Astrocyte of the cerebellum (primary cell): ENCODE results near the gene SIRT2.
"Not testable (repeated sequence)": the region's sequence is repeated elsewhere in the genome, so short reads cannot be mapped to it uniquely, and the experiment has no call there.

Experiments used
- DNase-seq: peaks from one replicate; pipeline ENCODE4 v3.0.0-alpha.2; 2011; ENCODE audit warnings: low read depth
- H3K4me3 ChIP-seq: 2 replicates; pipeline ENCODE4 v1.5.1; 2011; ENCODE audit warnings: mild to moderate bottlenecking, low read depth, low read length, moderate library complexity
- CTCF ChIP-seq: IDR thresholded peaks from 2 replicates; pipeline ENCODE4 v1.5.1; 2012; ENCODE audit warnings: low read length, low read depth, moderate library complexity, mild to moderate bottlenecking; ENCODE audit errors: missing control alignments
- in situ Hi-C: cut with HindIII; loops from 2 replicates; pipeline ENCODE4 v1.10.0; 2017; ENCODE audit warnings: low sequenced_read_pairs

The SIRT2 gene

GRCh38 chr19:38894968-38895367, 4.5 kb downstream of the SIRT2 start:
- in situ Hi-C loops, result no loop called here
- no peak for TF ChIP-seq CTCF
- DNase-seq, result no peak
- no peak overlapping the region for H3K4me3 ChIP-seq

- H3K4me3 ChIP-seq, result no peak overlapping the region
- in situ Hi-C loops, result no loop called here
- no peak for TF ChIP-seq CTCF
- no peak for DNase-seq
These were observed 6.1 kb downstream of the SIRT2 start for GRCh38 chr19:38893341-38893771.

- TF ChIP-seq CTCF, result no peak
- DNase-seq, result no peak
- no peak overlapping the region for H3K4me3 ChIP-seq
- in situ Hi-C loops, result no loop called here
These were observed 6.6 kb downstream of the SIRT2 start for GRCh38 chr19:38892841-38893240.

GRCh38 chr19:38891771-38892170, 7.6 kb downstream of the SIRT2 start:
- no peak for TF ChIP-seq CTCF
- no peak for DNase-seq
- H3K4me3 ChIP-seq, result no peak overlapping the region
- in situ Hi-C loops, result no loop called here

GRCh38 chr19:38890686-38891085, 8.7 kb downstream of the SIRT2 start:
- in situ Hi-C loops, result no loop called here

GRCh38 chr19:38889803-38890202, 9.6 kb downstream of the SIRT2 start:
- H3K4me3 ChIP-seq, result no peak overlapping the region
- no peak for TF ChIP-seq CTCF
- in situ Hi-C loops, result no loop called here
- no peak for DNase-seq

More at GRCh38 chr19:38890686-38891085, 8.7 kb downstream of the SIRT2 start:
- no peak overlapping the region for H3K4me3 ChIP-seq
- DNase-seq, result no peak
- TF ChIP-seq CTCF, result no peak

GRCh38 chr19:38888876-38889275, 10.5 kb downstream of the SIRT2 start:
- in situ Hi-C loops, result no loop called here
- no peak for DNase-seq
- no peak overlapping the region for H3K4me3 ChIP-seq
- no peak for TF ChIP-seq CTCF

- in situ Hi-C loops, H3K4me3 ChIP-seq, DNase-seq: not testable (repeated sequence)
These were observed 14.7 kb downstream of the SIRT2 start for GRCh38 chr19:38884691-38885090.
